Endothelial cell of umbilical vein (primary cell): ENCODE results near the gene KPNB1. TPM values are rescaled to one million over a fixed set of nuclear protein-coding genes. Genes with fewer than 3 reads are reported as not detected.

Experiments
- BruUV-seq: library from RNA; stranded (reverse); fragments of 400-500 nt; replicated peaks from 2 replicates; lab custom pipeline; 2021; lab: Mats Ljungman, UMichigan
- CTCF ChIA-PET: fragments of 300-600, 350-600 bp; sonication (Branson Sonifier 250); formaldehyde crosslinking; loops from one replicate; lab custom pipeline; 2021; ENCODE audit warnings: antibody characterized with exemption, inconsistent platforms; lab: Charles Lee
- POLR2A ChIA-PET: fragments of 300-600, 350-600 bp; sonication (Branson Sonifier 250); formaldehyde crosslinking; loops from one replicate; lab custom pipeline; 2021; ENCODE audit warnings: antibody characterized with exemption, inconsistent platforms; lab: Charles Lee
- DNase-seq: peaks from one replicate; pipeline ENCODE4 v3.0.0-alpha.2; 2011; ENCODE audit warnings: low read depth, low spot score
- FAIRE-seq: peaks from 2 replicates; lab custom pipeline; 2011; peaks lifted over from hg19 to GRCh38; lab: Jason Lieb, UNC
- H2AFZ ChIP-seq: 2 replicates; pipeline ENCODE4 v1.6.0; 2012; ENCODE audit warnings: low read depth, low read length, control low read depth, inconsistent platforms
- H3K27ac ChIP-seq: 2 replicates; pipeline ENCODE4 v1.5.1; 2011; ENCODE audit warnings: low read depth, mild to moderate bottlenecking, control low read depth, low read length, moderate library complexity; ENCODE audit not compliant: insufficient read depth
- H3K27me3 ChIP-seq, 2 experiments: 2 replicates each; pipeline versions ENCODE4 v1.6.0 to v1.6.1; 2011; ENCODE audit warnings: low read length in 2 of 2, mixed read lengths in 1 of 2; ENCODE audit not compliant: control insufficient read depth in 2 of 2, insufficient read depth in 2 of 2
- H3K36me3 ChIP-seq, 2 experiments: 2 replicates in 1 of 2; 3 replicates in 1 of 2; pipeline ENCODE4 v1.5.1; 2011; ENCODE audit warnings: low read length in 2 of 2, mild to moderate bottlenecking in 1 of 2, moderate library complexity in 1 of 2; ENCODE audit not compliant: control insufficient read depth in 2 of 2, insufficient read depth in 2 of 2; ENCODE audit errors: extremely low read depth in 1 of 2
- H3K4me1 ChIP-seq: 3 replicates; pipeline ENCODE4 v1.5.1; 2011; ENCODE audit warnings: mild to moderate bottlenecking, low read length; ENCODE audit not compliant: control insufficient read depth, insufficient read depth; ENCODE audit errors: extremely low read depth
- H3K4me2 ChIP-seq: 2 replicates; pipeline ENCODE4 v1.6.1; 2011; ENCODE audit warnings: low read length, control low read depth, mixed read lengths; ENCODE audit not compliant: insufficient read depth
- H3K4me3 ChIP-seq, 3 experiments: fragments of 200-600 bp in 1 of 3; sonication (generic), shearing (Covaris generic) in 1 of 3; replicated peaks in 1 of 3; 2 replicates each; pipeline ENCODE4 v1.5.1; 2011 to 2016; ENCODE audit warnings: control low read depth in 3 of 3, low read length in 3 of 3, mild to moderate bottlenecking in 2 of 3, inconsistent platforms in 1 of 3, low read depth in 1 of 3, moderate library complexity in 1 of 3; ENCODE audit not compliant: insufficient read depth in 1 of 3
- H3K79me2 ChIP-seq: 2 replicates; pipeline ENCODE4 v1.6.0; 2012; ENCODE audit warnings: low read length, inconsistent platforms; ENCODE audit not compliant: control insufficient read depth, insufficient read depth
- H3K9ac ChIP-seq: replicated peaks from 2 replicates; pipeline ENCODE3; 2011; ENCODE audit warnings: low read length, control low read depth; ENCODE audit not compliant: insufficient read depth; ENCODE audit errors: extremely low read depth
- H3K9me1 ChIP-seq: replicated peaks from 3 replicates; pipeline ENCODE4 v1.6.0; 2011; ENCODE audit warnings: mild to moderate bottlenecking, low read length; ENCODE audit not compliant: control insufficient read depth, insufficient read depth; ENCODE audit errors: extremely low read depth
- H3K9me3 ChIP-seq: replicated peaks from 2 replicates; pipeline ENCODE4 v1.5.1; 2012; ENCODE audit warnings: low read length, inconsistent platforms; ENCODE audit not compliant: control insufficient read depth, insufficient read depth
- H4K20me1 ChIP-seq: replicated peaks from 2 replicates; pipeline ENCODE3; 2011; ENCODE audit warnings: mild to moderate bottlenecking, low read length; ENCODE audit not compliant: control insufficient read depth, insufficient read depth; ENCODE audit errors: extremely low read depth
- CTCF ChIP-seq, 2 donors: IDR thresholded peaks; 1 replicate in 1 of 2; 2 replicates in 1 of 2; pipeline ENCODE4 v1.5.1; 2011; ENCODE audit warnings: low read length in 2 of 2, mild to moderate bottlenecking in 2 of 2, moderate library complexity in 2 of 2, control low read depth in 1 of 2, inconsistent platforms in 1 of 2, low read depth in 1 of 2; ENCODE audit not compliant: insufficient read depth in 1 of 2; ENCODE audit errors: extremely low read depth in 1 of 2
- EZH2 ChIP-seq: IDR thresholded peaks from 2 replicates; pipeline ENCODE4 v1.6.1; 2012; ENCODE audit warnings: borderline replicate concordance, low read depth, mild to moderate bottlenecking, moderate library complexity, low read length, inconsistent platforms; ENCODE audit not compliant: severe bottlenecking
- FOS ChIP-seq: IDR thresholded peaks from 2 replicates; pipeline ENCODE4 v1.6.1; 2011; ENCODE audit warnings: mild to moderate bottlenecking, low read length, moderate library complexity, borderline replicate concordance; ENCODE audit not compliant: insufficient read depth
- GATA2 ChIP-seq: IDR thresholded peaks from 2 replicates; pipeline ENCODE4 v1.7.0; 2011; ENCODE audit warnings: low read depth, mild to moderate bottlenecking, moderate library complexity, mixed read lengths, low read length; ENCODE audit not compliant: insufficient read length, insufficient read depth
- MYC ChIP-seq: IDR thresholded peaks from one replicate; pipeline ENCODE4 v1.6.1; 2011; ENCODE audit warnings: mild to moderate bottlenecking, low read depth, low read length
- POLR2AphosphoS5 ChIP-seq: IDR thresholded peaks from 2 replicates; pipeline ENCODE4 v1.6.1; 2012; ENCODE audit warnings: low read depth, mild to moderate bottlenecking, control low read depth, low read length, moderate library complexity; ENCODE audit not compliant: insufficient read depth
- dilution Hi-C: fragments of 300-500 bp; cut with MboI; formaldehyde crosslinking; loops from one replicate; pipeline ENCODE4 v1.15.0; 2019; ENCODE audit warnings: low sequenced_read_pairs; ENCODE audit not compliant: extremely low pct_ligation_motif_present
- intact Hi-C: fragments of 100-400 bp; cut with micrococcal nuclease; formaldehyde crosslinking; loops from one replicate; pipeline ENCODE4 v1.10.0; 2022
- polyA plus RNA-seq, 4 experiments: library from polyadenylated mRNA; depleted of rRNA in 3 of 4; stranded (reverse) in 3 of 4; unstranded in 1 of 4; fragments of >200 nt; gene quantifications; 2 replicates each; pipeline versions ENCODE4 v1.2.1 to v1.2.3, GENCODE V29; 2011 to 2012; ENCODE audit warnings: missing spikeins in 1 of 4
- total RNA-seq: library from RNA; stranded (reverse); gene quantifications from 2 replicates; pipeline ENCODE4 v1.2.3, GENCODE V29; 2021

Gene KPNB1
- total and polyA plus RNA-seq, 2 donors (not counting 3 experiments of a cell fraction or from before 2014, with no cell fraction given), result 119 to 495 TPM

- Histone ChIP-seq H3K27me3 (no peaks in the 10 kb centered on the region), H3K4me1 (no peaks in the 10 kb centered on the region), H3K9ac (no peak overlapping the region), H3K36me3 (no peaks in the 10 kb centered on the region), H3K4me2 (no peak overlapping the region), H4K20me1 (no peaks in the 10 kb centered on the region), H3K4me3 (no peak overlapping the region), H2AFZ (no peak overlapping the region), H3K9me3 (no peaks in the 10 kb centered on the region), H3K9me1 (no peaks in the 10 kb centered on the region), H3K79me2 (no peaks in the 10 kb centered on the region), H3K27ac (no peak overlapping the region)
- TF ChIP-seq GATA2 (no peak), FOS (no peak), POLR2AphosphoS5 (no peak), CTCF (IDR thresholded peaks at IDR 0.05; ENCODE audit: extremely low read depth in 1 of 2, insufficient read depth in 1 of 2, low read depth in 1 of 2, low read length in 2 of 2) (no peak), EZH2 (no peak), MYC (no peak)
- FAIRE-seq (no peak), DNase-seq (no peak)
- ChIA-PET CTCF (interaction anchor here (0.7 to 1.2 kb wide), 3 partner anchors 9 to 25 kb away, joined by 3 to 4 read pairs (median 3); no protein-coding TSS in a partner anchor), POLR2A (interaction anchor here (0.7 kb wide), 1 partner anchor 11 kb away, joined by 4 read pairs; no protein-coding TSS in a partner anchor)
- intact Hi-C loops, result no loop called here
- BruUV-seq, result no TSS peak
- dilution Hi-C loops, result no loop called here
These were observed 6.6 kb upstream of the KPNB1 start for GRCh38 chr17:47643116-47643515.
